Right lobe of liver (tissue), 6 donors: ENCODE results near the gene HSPB9. TPM values are rescaled to one million over a fixed set of nuclear protein-coding genes. Genes with fewer than 3 reads are reported as not detected.
A peak's percentile ranks its signal among the peaks of the same experiment; 100 is the strongest.
"Not testable (repeated sequence)": the region's sequence is repeated elsewhere in the genome, so short reads cannot be mapped to it uniquely, and the experiment has no call there.

Source experiments
- ATAC-seq, 4 donors: fragments of 200-7000 bp; cut with Tn5 transposase; one replicate each; pipeline ENCODE4 v1.9.1; 2020; ENCODE audit warnings: mild to moderate bottlenecking in 4 of 4, moderate library complexity in 4 of 4
- DNase-seq, 3 donors: peaks; one replicate each; pipeline ENCODE4 v3.0.0-alpha.2; 2020
- H3K27ac ChIP-seq, 3 donors: fragments of 200-600 bp; one replicate each; pipeline ENCODE4 v1.8.0; 2022
- H3K27me3 ChIP-seq, 2 donors: fragments of 200-600 bp; one replicate each; pipeline ENCODE4 v1.8.0; 2022
- H3K36me3 ChIP-seq, 4 donors: fragments of 200-600 bp; sonication (generic) in 1 of 4; one replicate each; pipeline versions ENCODE4 v1.5.1 to v1.8.0; 2017 to 2022; ENCODE audit warnings: control low read depth in 1 of 4
- H3K4me1 ChIP-seq, 4 donors: fragments of 200-600 bp; sonication (generic) in 1 of 4; one replicate each; pipeline versions ENCODE4 v1.5.1 to v1.8.0; 2017 to 2022; ENCODE audit warnings: control low read depth in 1 of 4
- H3K4me3 ChIP-seq, 3 donors: fragments of 200-600 bp; one replicate each; pipeline ENCODE4 v1.8.0; 2022
- H3K9me3 ChIP-seq, 4 donors: fragments of 200-600 bp; sonication (generic) in 1 of 4; one replicate each; pipeline versions ENCODE4 v1.5.1 to v1.8.0; 2017 to 2022; ENCODE audit warnings: control low read depth in 1 of 4
- CTCF ChIP-seq, 4 donors: fragments of 200-600 bp in 3 of 4; fragments of 450-650 bp in 1 of 4; IDR thresholded peaks; one replicate each; pipeline versions ENCODE4 v1.5.1 to v1.8.0; 2016 to 2022; ENCODE audit warnings: antibody characterized with exemption in 4 of 4, mild to moderate bottlenecking in 2 of 4
- POLR2A ChIP-seq: fragments of 450-650 bp; IDR thresholded peaks from one replicate; pipeline ENCODE4 v1.6.1; 2017; ENCODE audit warnings: antibody characterized with exemption, mild to moderate bottlenecking
- WGBS: methylation state at CpG from one replicate; pipeline ENCODE4 v1.1.6; 2018; ENCODE audit warnings: low coverage, low lambda C conversion rate; ENCODE audit not compliant: insufficient coverage; ENCODE audit errors: missing lambda C conversion rate; 5-methylcytosine and 5-hydroxymethylcytosine counted together
- intact Hi-C, 2 donors: fragments of 100-400 bp; cut with DNase I; formaldehyde crosslinking; loops; one replicate each; pipeline versions ENCODE4 v1.11.2 to v1.14.1; 2022
- total RNA-seq, 6 experiments: library from RNA; depleted of rRNA in 2 of 6; stranded (reverse); fragments of >200 nt in 2 of 6; fragmentation: NEBNext Ultra II Directional in 3 of 6; extraction: Animal tissue kit (Norgen Biotek cat#: 25700) in 3 of 6; gene quantifications; one replicate each; pipeline versions ENCODE4 v1.1.0 to v1.2.4, GENCODE V29; 2016 to 2023
- donor health status: DM: no; HTN: yes; CAD: no.
- donor health status: DM: no; HTN: no; CAD: no.
- donor health status: DM: no; HTN: no; CAD: no.
- donor health status: DM: no; HTN: yes; CAD: no.
- donor health status: DM: no; HTN: yes; CAD: no.

HSPB9 gene
- total RNA-seq, 6 experiments from 2014 or later = 0.38 to 1.6 (median 0.85) TPM

DNA sequence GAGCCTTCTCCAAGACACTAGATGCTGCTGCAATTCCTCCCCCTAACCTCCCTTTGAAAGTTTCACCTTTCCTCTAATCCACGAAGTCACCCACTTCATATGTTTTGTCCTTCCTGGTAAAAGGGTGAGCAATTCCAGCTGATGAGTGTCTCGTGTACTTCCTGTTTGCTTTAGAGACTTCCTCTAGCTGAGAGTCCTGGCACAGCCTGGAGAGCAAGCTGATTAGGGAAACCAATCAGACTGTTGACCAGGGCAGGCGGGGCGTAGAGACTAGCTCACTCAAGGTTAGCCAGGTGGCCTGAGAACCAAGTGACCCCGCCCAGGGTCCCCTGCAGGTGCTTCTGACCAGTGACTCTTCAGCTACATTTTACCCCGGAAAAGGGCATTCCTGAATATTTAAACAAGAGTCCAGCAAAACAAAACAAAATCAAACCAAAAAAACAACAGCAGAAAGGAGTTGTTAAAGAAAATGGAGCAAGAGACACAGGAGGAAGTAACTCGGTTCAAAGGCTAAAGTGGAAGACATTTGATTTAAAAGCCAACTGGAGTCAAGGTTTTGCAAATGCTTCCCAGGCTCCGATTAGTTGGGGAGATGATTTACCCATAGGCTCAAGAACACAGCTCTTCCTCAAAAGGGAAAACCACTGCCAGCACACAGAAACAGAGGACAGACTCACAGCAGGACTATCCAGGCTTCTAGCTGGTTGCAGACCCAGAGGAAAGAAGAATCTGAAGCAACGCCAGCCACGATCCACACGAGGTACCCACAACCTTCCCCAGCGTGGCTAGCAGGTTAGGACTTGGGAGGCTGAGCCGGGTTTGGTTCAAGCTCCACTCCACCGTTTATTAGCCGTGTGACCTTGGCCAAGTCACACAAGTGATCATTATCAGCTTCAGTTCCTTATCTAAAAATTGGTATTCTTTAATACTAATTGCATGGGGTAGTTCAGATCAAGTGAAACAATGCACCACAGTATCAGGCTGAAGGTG is 13.4 kb downstream of the HSPB9 start:
- DNase-seq (peak; percentile 89 to 92 (median 91)), ATAC-seq (peak; percentile 93 to 95 (median 94))
- Histone ChIP-seq H3K27me3 (no peaks in the 10 kb centered on the region), H3K4me1 (peaks cover 0 to 62% (median 22%) of the 10 kb centered on the region in 4 donors), H3K27ac (peak overlapping the region; percentile 44 to 93 (median 74)), H3K9me3 (no peaks in the 10 kb centered on the region), H3K4me3 (peak overlapping the region; percentile 5 to 35 (median 9)), H3K36me3 (peaks cover 0 to 4% (median 0%) of the 10 kb centered on the region in 4 donors)
- 13% methylated on average over 11 of the region's 15 CpGs for WGBS
- intact Hi-C loops = no loop called here
- peak; percentile 52 for TF ChIP-seq POLR2A
- TF ChIP-seq CTCF (IDR thresholded peaks at IDR 0.05) = no peak

- Histone ChIP-seq H3K4me1 (peaks cover 0 to 63% (median 22%) of the 10 kb centered on the region in 4 donors), H3K4me3 (peak overlapping the region in 2 of 3 donors; percentile 5 to 35), H3K27me3 (no peaks in the 10 kb centered on the region), H3K9me3 (no peaks in the 10 kb centered on the region), H3K36me3 (peaks cover 0 to 8% (median 0%) of the 10 kb centered on the region in 4 donors), H3K27ac (peak overlapping the region; percentile 44 to 93 (median 74))
- DNase-seq = no peak
- no peak for ATAC-seq
- WGBS = 76% methylated on average over 3 of the region's 3 CpGs
- intact Hi-C loops = no loop called here
- TF ChIP-seq POLR2A (no peak), CTCF (IDR thresholded peaks at IDR 0.05) (no peak)
Measured at GRCh38 chr17:42136654-42137051, 14.0 kb downstream of the HSPB9 start.

DNA sequence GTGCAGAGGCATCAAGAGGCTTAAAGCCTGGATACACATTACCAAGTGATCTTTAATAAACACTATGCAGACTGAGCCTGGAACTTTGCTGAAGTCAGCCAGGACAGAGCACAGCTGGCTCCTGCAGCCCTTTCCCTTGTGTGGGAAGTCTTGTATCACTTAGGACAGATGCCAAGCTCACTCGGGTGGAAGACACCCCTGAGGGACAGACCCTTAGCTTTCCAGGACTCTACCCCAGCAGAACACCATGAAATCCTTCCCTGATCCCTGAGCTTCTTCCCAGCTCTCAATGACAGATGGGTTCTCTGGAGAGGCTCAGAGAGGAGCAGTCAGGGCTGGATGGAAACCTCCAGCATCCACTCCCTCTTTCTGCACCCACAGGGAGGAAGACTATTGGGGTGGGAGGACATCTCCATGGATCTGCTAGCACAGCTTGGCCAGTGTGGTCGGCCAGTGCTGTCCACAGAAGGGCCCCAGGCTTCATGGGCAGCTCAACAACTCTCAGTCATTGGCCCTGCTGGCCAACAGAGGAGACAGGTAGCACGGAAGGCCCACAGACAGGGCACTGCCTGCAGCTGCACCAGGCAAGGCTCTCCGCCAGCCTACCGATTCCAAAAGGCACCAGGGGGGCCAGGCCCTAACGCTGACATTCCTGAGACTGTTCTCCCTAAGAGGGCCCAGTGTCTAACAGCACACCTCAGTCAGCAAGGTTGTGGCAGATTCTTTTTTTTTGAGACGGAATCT is 16.3 kb downstream of the HSPB9 start:
- no peak overlapping the region for H3K4me3 ChIP-seq
- intact Hi-C loops = no loop called here
- ATAC-seq (no peak), DNase-seq (no peak)
- H3K4me1 ChIP-seq = peaks cover 0 to 42% (median 19%) of the 10 kb centered on the region in 4 donors
- TF ChIP-seq CTCF (IDR thresholded peaks at IDR 0.05) (no peak), POLR2A (no peak)
- H3K9me3 ChIP-seq = no peaks in the 10 kb centered on the region
- no peak overlapping the region for H3K27ac ChIP-seq
- peaks cover 0 to 10% (median 0%) of the 10 kb centered on the region in 4 donors for H3K36me3 ChIP-seq
- 90% methylated on average over 2 of the region's 7 CpGs for WGBS
- no peaks in the 10 kb centered on the region for H3K27me3 ChIP-seq

GRCh38 chr17:42140690-42141089 is 18.1 kb downstream of the HSPB9 start:
- ATAC-seq, H3K9me3 ChIP-seq, H3K4me3 ChIP-seq, H3K27ac ChIP-seq, DNase-seq, intact Hi-C loops, H3K27me3 ChIP-seq: not testable (repeated sequence)
- peaks cover 0 to 11% (median 3%) of the 10 kb centered on the region in 4 donors for H3K36me3 ChIP-seq
- peaks cover 0 to 25% (median 12%) of the 10 kb centered on the region in 4 donors for H3K4me1 ChIP-seq
- 97% methylated on average over 5 of the region's 7 CpGs for WGBS
